Activated B cell treated with CpG ODN at 0.5 μM for 24 hours (primary cell): Measurements from ENCODE around the gene MMEL1. TPM values are rescaled to one million over a fixed set of nuclear protein-coding genes. Genes with fewer than 3 reads are reported as not detected.
"Not testable (repeated sequence)": the region's sequence is repeated elsewhere in the genome, so short reads cannot be mapped to it uniquely, and the experiment has no call there.

ENCODE experiments used
- ATAC-seq: fragments of 200-7000 bp; cut with Tn5 transposase; one replicate; pipeline ENCODE4 v1.10.0; 2021; ENCODE audit warnings: low read depth, mild to moderate bottlenecking, moderate library complexity
- CTCF ChIA-PET: fragments of 350-600 bp; sonication (Branson Sonifier 250); formaldehyde crosslinking; loops from one replicate; lab custom pipeline; 2021; ENCODE audit warnings: antibody characterized with exemption; lab: Charles Lee
- POLR2A ChIA-PET: fragments of 350-600 bp; sonication (Branson Sonifier 250); formaldehyde crosslinking; loops from one replicate; lab custom pipeline; 2021; ENCODE audit warnings: antibody characterized with exemption; lab: Charles Lee
- DNase-seq: peaks from one replicate; pipeline ENCODE4 v3.0.0; 2022
- H3K27ac Mint-ChIP-seq: one replicate; pipeline ENCODE4 v1.8.0; 2020; ENCODE audit warnings: mixed read lengths
- H3K27me3 Mint-ChIP-seq: one replicate; pipeline ENCODE4 v1.8.0; 2021; ENCODE audit warnings: mixed read lengths
- H3K36me3 Mint-ChIP-seq: one replicate; pipeline ENCODE4 v1.8.0; 2021; ENCODE audit warnings: low read depth, mixed read lengths
- H3K4me1 Mint-ChIP-seq: one replicate; pipeline ENCODE4 v1.8.0; 2021; ENCODE audit warnings: mixed read lengths
- H3K4me3 Mint-ChIP-seq: one replicate; pipeline ENCODE4 v1.8.0; 2020; ENCODE audit warnings: mild to moderate bottlenecking, mixed read lengths
- H3K9me3 Mint-ChIP-seq: one replicate; pipeline ENCODE4 v1.8.0; 2020; ENCODE audit warnings: mixed read lengths
- intact Hi-C: fragments of 100-400 bp; cut with micrococcal nuclease; formaldehyde crosslinking; loops from one replicate; pipeline ENCODE4 v1.15.1; 2024
- total RNA-seq: library from RNA; stranded (reverse); gene quantifications from 2 replicates; pipeline ENCODE4 v1.2.3, GENCODE V29; 2022
- TF ChIP-seq, protein P1 (sequence below): fragments of 200-600 bp; IDR thresholded peaks from one replicate; pipeline ENCODE4 v1.8.0; 2022; ENCODE audit warnings: antibody characterized with exemption, mild to moderate bottlenecking

Gene MMEL1
- total RNA-seq, 1 donor from 2014 or later: not detected

DNA sequence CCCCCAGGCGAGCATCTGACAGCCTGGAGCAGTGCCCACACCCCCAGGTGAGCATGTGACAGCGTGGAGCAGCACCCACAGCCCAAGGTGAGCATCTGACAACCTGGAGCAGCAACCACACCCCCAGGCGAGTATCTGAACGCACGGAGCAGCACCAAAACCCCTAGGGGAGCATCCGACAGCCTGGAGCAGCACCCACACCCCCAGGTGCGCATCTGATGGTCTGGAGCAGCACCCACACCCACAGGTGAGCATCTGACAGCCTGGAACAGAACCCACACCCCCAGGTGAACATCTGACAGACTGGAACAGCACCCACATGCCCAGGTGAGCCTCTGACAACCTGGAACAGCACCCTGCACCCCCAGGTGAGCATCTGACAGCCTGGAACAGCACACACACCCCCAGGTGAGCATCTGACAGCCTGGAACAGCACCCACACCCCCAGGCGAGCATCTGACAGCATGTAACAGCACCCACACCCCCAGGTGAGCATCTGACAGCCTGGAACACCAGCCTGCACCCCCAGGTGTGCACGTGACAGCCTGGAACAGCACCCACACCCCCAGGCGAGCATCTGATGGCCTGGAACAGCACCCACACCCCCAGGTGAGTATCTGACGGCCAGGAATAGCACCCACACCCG lies 20.2 kb upstream of the MMEL1 start:
- intact Hi-C loops, H3K9me3 Mint-ChIP-seq, ATAC-seq, H3K36me3 Mint-ChIP-seq, POLR2A ChIA-PET, H3K27ac Mint-ChIP-seq, H3K4me3 Mint-ChIP-seq, DNase-seq, H3K4me1 Mint-ChIP-seq, CTCF ChIA-PET: not testable (repeated sequence)
- H3K27me3 Mint-ChIP-seq: peaks cover 42% of the 10 kb centered on the region

DNA sequence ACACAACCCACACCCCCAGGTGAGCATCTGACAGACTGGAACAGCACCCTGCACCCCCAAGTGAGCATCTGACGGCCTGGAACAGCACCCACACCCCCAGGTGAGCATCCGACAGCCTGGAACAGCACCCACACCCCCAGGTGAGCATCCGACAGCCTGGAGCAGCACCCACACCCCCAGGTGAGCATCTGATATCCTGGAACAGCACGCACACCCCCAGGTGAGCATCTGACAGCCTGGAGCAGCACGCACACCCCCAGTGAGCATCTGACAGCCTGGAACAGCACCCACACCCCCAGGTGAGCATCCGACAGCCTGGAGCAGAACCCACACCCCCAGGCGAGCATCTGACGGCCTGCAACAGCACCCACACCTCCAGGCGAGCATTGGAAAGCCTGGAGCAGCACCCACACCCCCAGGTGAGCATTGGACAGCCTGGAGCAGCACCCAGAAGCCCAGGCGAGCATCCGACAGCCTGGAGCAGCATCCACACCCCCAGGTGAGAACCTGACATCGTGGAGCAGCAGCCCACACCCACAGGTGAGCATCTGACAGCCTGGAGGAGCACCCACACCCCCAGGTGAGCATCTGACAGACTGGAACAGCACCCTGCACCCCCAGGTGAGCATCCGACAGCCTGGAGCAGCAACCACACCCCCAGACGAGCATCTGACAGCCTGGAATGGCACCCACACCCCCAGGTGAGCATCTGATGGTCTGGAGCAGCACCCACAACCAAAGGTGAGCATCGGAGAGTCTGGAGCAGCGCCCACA lies 19.5 kb upstream of the MMEL1 start:
- intact Hi-C loops, H3K27ac Mint-ChIP-seq, DNase-seq, H3K4me3 Mint-ChIP-seq, H3K4me1 Mint-ChIP-seq, ATAC-seq, H3K36me3 Mint-ChIP-seq, H3K9me3 Mint-ChIP-seq, POLR2A ChIA-PET, CTCF ChIA-PET: not testable (repeated sequence)
- H3K27me3 Mint-ChIP-seq: peaks cover 42% of the 10 kb centered on the region

DNA sequence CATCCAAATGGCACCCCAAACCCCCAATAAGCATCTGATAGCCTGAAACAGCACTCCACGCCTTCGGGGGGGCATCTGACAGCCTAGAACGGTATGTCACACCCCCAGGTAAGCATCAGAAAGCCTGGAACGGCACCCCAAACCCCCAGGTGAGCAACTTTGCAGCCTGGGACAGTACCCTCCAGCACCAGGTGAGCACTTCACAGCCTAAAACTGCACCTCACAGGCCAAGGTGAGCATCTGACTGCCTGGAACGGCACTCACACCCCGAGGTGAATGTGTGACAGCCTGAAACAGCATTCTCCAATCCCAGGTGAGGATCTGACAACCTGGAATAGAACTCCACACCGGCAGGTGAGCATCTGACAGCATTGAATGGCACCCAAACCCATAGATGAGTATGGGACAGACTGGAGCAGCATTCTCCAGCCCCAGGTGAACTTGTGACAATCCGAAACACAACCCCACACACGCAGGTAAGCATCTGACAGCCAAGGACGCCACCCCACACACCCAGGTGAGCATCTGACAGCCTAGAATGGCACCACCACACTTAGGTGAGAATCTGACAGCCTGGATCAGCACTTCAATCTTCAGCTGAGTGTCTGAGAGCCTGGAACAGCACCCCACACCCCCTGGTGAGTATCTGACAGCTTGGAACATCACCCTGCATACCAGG lies 18.3 kb upstream of the MMEL1 start:
- H3K27ac Mint-ChIP-seq: no peak overlapping the region
- H3K4me3 Mint-ChIP-seq: no peak overlapping the region
- TF ChIP-seq, protein P1, sequence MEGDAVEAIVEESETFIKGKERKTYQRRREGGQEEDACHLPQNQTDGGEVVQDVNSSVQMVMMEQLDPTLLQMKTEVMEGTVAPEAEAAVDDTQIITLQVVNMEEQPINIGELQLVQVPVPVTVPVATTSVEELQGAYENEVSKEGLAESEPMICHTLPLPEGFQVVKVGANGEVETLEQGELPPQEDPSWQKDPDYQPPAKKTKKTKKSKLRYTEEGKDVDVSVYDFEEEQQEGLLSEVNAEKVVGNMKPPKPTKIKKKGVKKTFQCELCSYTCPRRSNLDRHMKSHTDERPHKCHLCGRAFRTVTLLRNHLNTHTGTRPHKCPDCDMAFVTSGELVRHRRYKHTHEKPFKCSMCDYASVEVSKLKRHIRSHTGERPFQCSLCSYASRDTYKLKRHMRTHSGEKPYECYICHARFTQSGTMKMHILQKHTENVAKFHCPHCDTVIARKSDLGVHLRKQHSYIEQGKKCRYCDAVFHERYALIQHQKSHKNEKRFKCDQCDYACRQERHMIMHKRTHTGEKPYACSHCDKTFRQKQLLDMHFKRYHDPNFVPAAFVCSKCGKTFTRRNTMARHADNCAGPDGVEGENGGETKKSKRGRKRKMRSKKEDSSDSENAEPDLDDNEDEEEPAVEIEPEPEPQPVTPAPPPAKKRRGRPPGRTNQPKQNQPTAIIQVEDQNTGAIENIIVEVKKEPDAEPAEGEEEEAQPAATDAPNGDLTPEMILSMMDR: no peak
- peaks cover 10% of the 10 kb centered on the region for H3K9me3 Mint-ChIP-seq
- ChIA-PET POLR2A (no interaction called here), CTCF (no interaction called here)
- H3K4me1 Mint-ChIP-seq: no peaks in the 10 kb centered on the region
- DNase-seq: no peak
- no peaks in the 10 kb centered on the region for H3K36me3 Mint-ChIP-seq
- intact Hi-C loops: no loop called here
- no peak for ATAC-seq
- peaks cover 42% of the 10 kb centered on the region for H3K27me3 Mint-ChIP-seq

DNA sequence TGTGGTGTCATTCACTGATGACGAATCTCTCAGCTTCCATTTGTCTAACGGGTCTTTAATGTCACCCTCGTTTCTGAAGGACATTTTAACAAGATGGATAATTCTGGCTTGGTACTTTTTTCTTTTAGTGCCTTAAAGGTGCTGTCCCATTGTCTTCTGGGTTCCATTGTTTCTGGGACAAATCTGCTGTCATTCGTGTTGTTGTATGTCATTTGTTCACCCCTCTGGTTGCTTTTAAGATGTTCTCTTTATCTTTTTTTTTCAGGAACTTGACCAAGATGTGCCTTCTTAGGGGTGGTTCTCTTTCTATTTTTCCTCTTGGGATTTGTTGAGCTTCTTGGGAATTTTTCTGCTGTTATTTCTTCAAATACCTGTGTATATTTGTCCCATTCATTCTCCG lies 14.0 kb upstream of the MMEL1 start:
- POLR2A ChIA-PET: interaction anchor here (1.1 kb wide), 1 partner anchor 9 kb away, joined by 3 read pairs; no protein-coding TSS in a partner anchor
- intact Hi-C loops: loop anchor here (10.0 kb wide), 4 partner anchors 452 to 1258 kb away; partner anchors contain the start of genes C1orf174, FAAP20 and TPRG1L
- no peak overlapping the region for H3K4me3 Mint-ChIP-seq

DNA sequence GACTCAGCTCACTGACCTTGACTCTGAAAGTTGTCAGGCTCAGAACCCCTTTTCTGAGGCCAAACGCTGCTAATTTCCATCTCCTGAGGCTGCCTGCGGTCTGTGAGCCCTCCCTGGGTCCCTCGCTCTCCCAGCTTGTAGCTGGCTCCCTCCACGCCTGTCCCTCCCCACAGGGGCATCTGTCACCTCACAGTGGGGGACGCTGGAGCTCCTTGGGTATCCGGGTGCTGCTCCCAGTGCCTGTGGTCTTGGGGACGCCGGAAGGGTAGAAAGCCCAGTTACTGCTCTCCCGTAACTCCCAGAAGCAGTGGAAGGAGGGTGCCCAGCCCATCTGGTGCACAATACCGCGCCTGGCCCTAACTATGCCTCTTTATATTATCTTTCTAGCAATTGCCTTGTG lies 13.0 kb upstream of the MMEL1 start:
- Mint-ChIP-seq H3K36me3 (peaks cover 2% of the 10 kb centered on the region), H3K9me3 (peaks cover 10% of the 10 kb centered on the region), H3K27me3 (peaks cover 3% of the 10 kb centered on the region), H3K27ac (no peak overlapping the region), H3K4me3 (no peak overlapping the region), H3K4me1 (peaks cover 11% of the 10 kb centered on the region)
- no peak for DNase-seq
- CTCF ChIA-PET: no interaction called here
- ATAC-seq: no peak
- TF ChIP-seq, protein P1: no peak
- POLR2A ChIA-PET: interaction anchor here (1.1 to 1.3 kb wide), 3 partner anchors 8 to 100 kb away, joined by 3 to 5 read pairs (median 3); no protein-coding TSS in a partner anchor
- intact Hi-C loops: loop anchor here (10.0 kb wide), 4 partner anchors 451 to 1259 kb away; partner anchors contain the start of genes C1orf174, FAAP20 and TPRG1L

More for the DNA sequence above, 14.0 kb upstream of the MMEL1 start:
- Mint-ChIP-seq H3K27me3 (peaks cover 9% of the 10 kb centered on the region), H3K4me1 (peaks cover 11% of the 10 kb centered on the region), H3K27ac (no peak overlapping the region), H3K9me3 (peaks cover 10% of the 10 kb centered on the region), H3K36me3 (peaks cover 2% of the 10 kb centered on the region)
- ATAC-seq (no peak), DNase-seq (no peak)
- TF ChIP-seq, protein P1: no peak
- CTCF ChIA-PET: no interaction called here
